Kidney (tissue), 22 donors: ENCODE data around the gene NFE2. TPM values are rescaled to one million over a fixed set of nuclear protein-coding genes. Genes with fewer than 3 reads are reported as not detected.

Experiments
- DNase-seq, 5 donors: peaks; one replicate each; pipeline ENCODE4 v3.0.0-alpha.2; 2013 to 2020
- FAIRE-seq: peaks from 2 replicates; lab custom pipeline; 2012; peaks lifted over from hg19 to GRCh38; lab: Jason Lieb, UNC
- H3K27ac ChIP-seq, 2 donors: one replicate each; pipeline ENCODE4 v1.7.0; 2013; ENCODE audit warnings: low read depth in 2 of 2, low read length in 2 of 2, inconsistent platforms in 1 of 2
- H3K27me3 ChIP-seq: one replicate; pipeline ENCODE4 v1.7.1; 2013; ENCODE audit warnings: low read length, inconsistent platforms; ENCODE audit not compliant: control insufficient read depth, insufficient read depth
- H3K36me3 ChIP-seq, 3 donors: one replicate each; pipeline versions ENCODE4 v1.7.0 to v1.7.1; 2013; ENCODE audit warnings: low read length in 3 of 3, control low read depth in 1 of 3, inconsistent platforms in 1 of 3; ENCODE audit not compliant: insufficient read depth in 3 of 3, control insufficient read depth in 2 of 3
- H3K4me1 ChIP-seq, 3 donors: one replicate each; pipeline versions ENCODE4 v1.7.0 to v1.7.1; 2013; ENCODE audit warnings: low read length in 3 of 3, inconsistent platforms in 1 of 3, low read depth in 1 of 3; ENCODE audit not compliant: control insufficient read depth in 2 of 3, insufficient read depth in 2 of 3
- H3K4me3 ChIP-seq, 3 donors: one replicate each; pipeline versions ENCODE4 v1.7.0 to v1.8.1; 2013; ENCODE audit warnings: low read length in 3 of 3, control low read depth in 1 of 3, inconsistent platforms in 1 of 3
- H3K9ac ChIP-seq, 3 donors: one replicate each; pipeline versions ENCODE4 v1.7.0 to v1.7.1; 2013; ENCODE audit warnings: low read length in 3 of 3, control low read depth in 1 of 3, inconsistent platforms in 1 of 3
- H3K9me3 ChIP-seq, 3 donors: one replicate each; pipeline versions ENCODE4 v1.7.0 to v1.7.1; 2013; ENCODE audit warnings: low read length in 3 of 3, control low read depth in 1 of 3, inconsistent platforms in 1 of 3; ENCODE audit not compliant: control insufficient read depth in 2 of 3, insufficient read depth in 1 of 3
- CTCF ChIP-seq: IDR thresholded peaks from 3 replicates; pipeline ENCODE4 v1.5.1; 2012; ENCODE audit warnings: mild to moderate bottlenecking, moderate library complexity, borderline replicate concordance; ENCODE audit not compliant: insufficient read depth; ENCODE audit errors: extremely low read depth
- intact Hi-C: fragments of 100-400 bp; cut with DNase I; formaldehyde crosslinking; loops from one replicate; pipeline ENCODE4 v1.11.1; 2022
- long read RNA-seq, 10 donors: library from polyadenylated mRNA in 1 of 10; unstranded in 1 of 10; transcript quantifications; one replicate each; pipeline ENCODE4 v2.0.0 and lab custom pipeline, GENCODE V29; 2021 to 2026
- polyA plus RNA-seq: library from polyadenylated mRNA; stranded (reverse); fragments of 350-450 nt; fragmentation: Illumina TruSeq; extraction: RNeasy Lipid Tissue Mini Kit (QIAGEN cat#74804); gene quantifications from one replicate; pipeline ENCODE4 v1.2.3, GENCODE V29; 2014; ENCODE audit warnings: low read depth, low replicate concordance; ENCODE audit not compliant: insufficient read depth
- total RNA-seq: library from RNA; stranded (reverse); fragmentation: NEBNext Ultra II Directional; extraction: Animal tissue kit (Norgen Biotek cat#: 25700); gene quantifications from one replicate; pipeline ENCODE4 v1.2.1, GENCODE V29; 2021
- donor health status: control.
- donor health status: control.
- donor health status: control.
- donor health status: control.
- donor health status: control.
- donor health status: DM: yes; HTN: yes; CAD: no.
- donor health status: Normal renal cell carcinoma (clear cell type).

Gene NFE2
- total RNA-seq = 1.6 TPM
- not detected for polyA plus RNA-seq
- long read RNA-seq, donor 1, partial matches to known transcripts = 0 of 3 reads
- long read RNA-seq, donor 1, other reads (novel, unspliced or antisense) = 0 of 3 reads
- long read RNA-seq, donor 2, partial matches to known transcripts = 0 of 2 reads
- long read RNA-seq, donor 2, other reads (novel, unspliced or antisense) = 0 of 2 reads
- long read RNA-seq, donor 3, partial matches to known transcripts = 0 of 1 reads
- long read RNA-seq, donor 3, other reads (novel, unspliced or antisense) = 0 of 1 reads
- long read RNA-seq, donor 4 = 0 reads
- long read RNA-seq, donor 5 = 0 reads
- long read RNA-seq, donor 6, partial matches to known transcripts = 0 of 1 reads
- long read RNA-seq, donor 6, other reads (novel, unspliced or antisense) = 0 of 1 reads
- long read RNA-seq, donor 7, partial matches to known transcripts = 1 of 5 reads
- long read RNA-seq, donor 7, other reads (novel, unspliced or antisense) = 0 of 5 reads
- long read RNA-seq, donor 8, partial matches to known transcripts = 0 of 1 reads
- long read RNA-seq, donor 8, other reads (novel, unspliced or antisense) = 0 of 1 reads
- long read RNA-seq, donor 9 = 0 reads
- long read RNA-seq, donor 10, partial matches to known transcripts = 0 of 1 reads
- long read RNA-seq, donor 10, other reads (novel, unspliced or antisense) = 0 of 1 reads

- Histone ChIP-seq H3K36me3 (no peaks in the 10 kb centered on the region), H3K27me3 (no peaks in the 10 kb centered on the region), H3K4me3 (peak within 1 kb of the TSS in 1 of 3 donors; percentile 47), H3K27ac (no peak within 1 kb of the TSS), H3K9me3 (no peaks in the 10 kb centered on the region), H3K9ac (peak within 1 kb of the TSS in 1 of 3 donors; percentile 46), H3K4me1 (peaks cover 0 to 12% (median 5%) of the 10 kb centered on the region in 3 donors)
- no peak for TF ChIP-seq CTCF
- DNase-seq = peak; percentile 80 to 93 (median 92)
- no peak for FAIRE-seq
- intact Hi-C loops = no loop called here
These were observed at the start of gene NFE2 for GRCh38 chr12:54300732-54301427. TSS of gene NFE2 (minus strand) at chr12:54301015. CDS start at chr12:54295248, 5,767 bp downstream.

- H3K36me3 ChIP-seq = peaks cover 11 to 40% (median 35%) of the 10 kb centered on the region in 3 donors
- peaks cover 7 to 16% (median 13%) of the 10 kb centered on the region in 3 donors for H3K4me1 ChIP-seq
- FAIRE-seq = no peak
- no peak overlapping the region for H3K9ac ChIP-seq
- H3K4me3 ChIP-seq = no peak overlapping the region
- DNase-seq = no peak
- no peaks in the 10 kb centered on the region for H3K27me3 ChIP-seq
- no peak for TF ChIP-seq CTCF
- H3K9me3 ChIP-seq = no peaks in the 10 kb centered on the region
- H3K27ac ChIP-seq = no peak overlapping the region
- intact Hi-C loops = loop anchor here (10.0 kb wide), 1 partner anchor 55 kb away; no protein-coding TSS in a partner anchor
These were observed 48.9 kb upstream of the NFE2 start for GRCh38 chr12:54349679-54350078.

GRCh38 chr12:54349036-54349435 lies 48.2 kb upstream of the NFE2 start:
- Histone ChIP-seq H3K9ac (no peak overlapping the region), H3K9me3 (no peaks in the 10 kb centered on the region), H3K4me1 (peaks cover 7 to 16% (median 13%) of the 10 kb centered on the region in 3 donors), H3K36me3 (peaks cover 11 to 40% (median 35%) of the 10 kb centered on the region in 3 donors), H3K4me3 (no peak overlapping the region), H3K27ac (no peak overlapping the region), H3K27me3 (no peaks in the 10 kb centered on the region)
- intact Hi-C loops = no loop called here
- no peak for TF ChIP-seq CTCF
- DNase-seq (peak in 3 of 5 donors; percentile 45 to 78 (median 78)), FAIRE-seq (no peak)
